Fibroblast of gingiva (primary cell): ENCODE results near the gene MCTP1.
"Not testable (repeated sequence)": the region's sequence is repeated elsewhere in the genome, so short reads cannot be mapped to it uniquely, and the experiment has no call there.

Experiments used
- DNase-seq: peaks from one replicate; pipeline ENCODE4 v3.0.0-alpha.2; 2011; ENCODE audit warnings: low read depth

Gene MCTP1

GRCh38 chr5:95027151-95027721 is 257.7 kb downstream of the MCTP1 start:
- no peak for DNase-seq

GRCh38 chr5:95026718-95027117 is 258.2 kb downstream of the MCTP1 start:
- no peak for DNase-seq

GRCh38 chr5:95022967-95023695 is 261.8 kb downstream of the MCTP1 start:
- no peak for DNase-seq

GRCh38 chr5:95020345-95020744 is 264.5 kb downstream of the MCTP1 start:
- no peak for DNase-seq

DNA sequence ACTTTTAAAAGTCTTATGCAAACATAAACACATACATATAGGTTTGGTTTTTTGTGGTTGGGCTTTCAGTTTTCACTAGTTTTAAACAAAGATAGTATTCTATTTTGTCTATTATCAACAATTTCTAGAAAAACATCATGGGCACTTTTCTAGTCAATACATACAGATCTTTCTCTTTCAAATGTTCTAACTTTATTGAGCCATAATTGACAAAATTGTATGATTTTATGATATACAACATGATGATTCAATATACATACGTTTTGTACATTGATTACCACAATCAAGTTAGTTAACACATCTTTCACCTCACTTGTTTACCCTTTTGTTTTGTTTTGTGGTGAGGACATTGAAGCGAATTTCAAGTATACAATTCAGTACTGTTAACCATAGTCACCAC is 265.9 kb downstream of the MCTP1 start:
- no peak for DNase-seq

GRCh38 chr5:95018511-95018910 is 266.4 kb downstream of the MCTP1 start:
- no peak for DNase-seq

- DNase-seq = no peak
These were observed 275.1 kb downstream of the MCTP1 start for GRCh38 chr5:95009812-95010211.

DNA sequence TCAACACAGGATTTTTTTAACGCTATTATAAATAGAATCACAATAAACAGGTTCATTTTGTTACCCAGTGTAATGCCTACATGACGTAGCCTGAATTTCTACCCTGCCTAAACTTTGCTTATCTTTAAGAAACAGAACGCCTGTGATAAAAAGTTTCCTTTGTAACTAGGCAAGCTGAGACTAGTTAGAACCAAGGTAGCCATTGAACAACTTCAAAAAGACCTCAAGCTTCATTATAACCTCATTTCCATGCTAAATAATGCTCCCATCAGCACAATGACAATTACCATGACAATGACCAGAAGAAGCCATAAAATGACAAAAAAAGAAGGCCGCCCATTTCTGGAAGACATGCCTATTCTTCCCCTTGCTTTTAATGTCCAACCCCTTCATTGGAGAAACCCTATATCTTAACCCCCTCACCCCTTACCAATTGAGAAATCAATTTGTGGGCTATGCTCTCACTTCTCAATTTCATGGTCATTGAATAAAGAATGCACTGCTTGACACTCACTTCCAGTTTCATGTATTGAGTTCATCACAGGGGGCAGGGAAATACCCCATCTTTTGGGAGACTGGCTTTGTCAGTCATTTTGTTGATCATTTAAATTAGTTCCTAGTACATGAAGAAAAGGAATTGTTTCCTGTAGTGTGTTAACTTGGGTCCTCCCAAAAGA is 276.8 kb downstream of the MCTP1 start:
- DNase-seq = no peak

DNA sequence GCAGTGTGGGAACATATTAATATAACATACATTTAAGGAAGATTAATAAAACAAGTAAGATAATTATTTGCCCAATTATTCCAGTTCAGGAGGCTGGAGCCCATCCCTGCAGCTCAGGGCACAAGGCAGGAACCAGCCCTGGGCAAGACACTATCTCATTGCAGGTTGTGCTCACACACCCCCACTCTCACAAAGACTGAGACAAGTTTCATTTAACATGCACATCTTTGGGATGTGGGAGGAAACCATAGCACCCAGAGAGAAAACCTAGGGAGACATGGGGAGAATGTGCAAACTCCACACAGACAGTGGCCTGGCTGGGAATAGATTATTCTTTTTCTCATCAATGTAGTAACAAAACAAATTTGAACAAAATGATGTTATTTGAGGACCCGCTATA is 279.1 kb downstream of the MCTP1 start:
- DNase-seq = no peak

- DNase-seq = no peak
These were observed 286.2 kb downstream of the MCTP1 start for GRCh38 chr5:94998670-94999069.

DNA sequence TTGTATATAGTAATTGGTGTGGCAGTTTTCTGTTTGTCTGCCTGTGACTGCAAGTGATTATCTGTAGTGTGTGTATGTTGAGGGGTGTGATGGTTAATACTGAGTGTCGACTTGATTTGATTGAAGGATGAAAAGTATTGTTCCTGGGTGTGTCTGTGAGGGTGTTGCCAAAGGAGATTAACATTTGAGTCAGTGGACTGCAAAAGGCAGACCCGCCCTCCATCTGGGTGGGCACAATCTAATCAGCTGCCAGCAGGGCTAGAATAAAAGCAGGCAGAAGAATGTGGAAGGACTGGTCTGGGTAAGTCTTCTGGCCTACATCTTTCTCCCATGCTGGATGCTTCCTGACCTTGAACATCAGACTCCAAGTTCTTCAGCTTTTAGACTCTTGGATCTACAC is 290.4 kb downstream of the MCTP1 start:
- DNase-seq = not testable (repeated sequence)

- no peak for DNase-seq
These were observed 291.4 kb downstream of the MCTP1 start for GRCh38 chr5:94993491-94993890.

GRCh38 chr5:94992325-94992724 is 292.6 kb downstream of the MCTP1 start:
- no peak for DNase-seq

DNA sequence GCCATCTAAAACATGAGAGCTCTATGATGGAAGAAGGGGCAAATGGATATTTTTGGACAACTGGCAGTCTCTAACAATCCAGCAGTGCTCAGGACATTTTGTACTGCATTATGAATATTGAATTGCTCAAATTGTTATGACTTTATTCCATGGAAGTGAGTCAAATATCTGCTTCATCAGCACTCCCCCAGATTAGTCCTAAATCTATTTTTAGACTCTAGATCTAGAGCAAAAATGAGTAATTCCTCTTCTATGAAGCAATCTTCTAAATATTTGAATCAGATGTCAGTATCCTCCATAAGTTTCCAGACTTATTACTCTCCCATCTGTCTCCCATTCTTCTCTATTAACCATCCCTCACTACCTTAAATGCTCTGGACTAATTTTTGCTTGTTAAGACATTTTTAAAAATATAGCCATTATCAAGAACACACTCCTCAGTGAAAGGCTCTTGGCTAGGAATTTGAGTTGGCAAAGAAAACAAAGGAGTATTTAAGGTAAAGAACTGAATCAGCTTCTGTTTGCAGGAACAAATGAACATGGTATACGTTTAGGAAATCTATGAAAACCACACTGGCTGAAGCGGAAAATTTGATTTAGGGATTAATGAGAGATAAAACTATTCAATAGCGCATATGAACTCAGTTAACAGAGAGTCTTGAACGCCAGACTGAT is 300.9 kb downstream of the MCTP1 start:
- DNase-seq = peak; percentile 75

- DNase-seq = no peak
These were observed 307.5 kb downstream of the MCTP1 start for GRCh38 chr5:94977437-94977836.

- DNase-seq = no peak
These were observed 308.0 kb downstream of the MCTP1 start for GRCh38 chr5:94976853-94977252.

DNA sequence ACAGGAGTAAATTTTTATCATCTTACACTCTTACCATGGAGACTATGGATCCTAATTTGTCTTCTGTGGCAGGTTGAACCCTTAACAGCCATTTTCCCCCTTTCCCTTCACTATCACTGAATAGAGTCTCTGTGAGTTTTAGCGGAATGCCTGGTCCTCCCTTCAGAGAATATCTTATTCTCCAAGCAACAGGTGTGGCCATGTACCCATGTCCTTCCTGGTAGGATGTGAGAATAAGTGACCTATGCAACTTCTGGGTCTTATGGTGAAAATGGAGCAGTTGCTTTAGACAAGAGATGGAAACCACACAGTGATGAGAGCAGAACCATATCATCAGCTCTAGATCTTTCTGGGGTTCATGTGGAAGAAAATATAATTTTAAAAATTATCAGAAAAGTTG is 312.6 kb downstream of the MCTP1 start:
- DNase-seq = no peak

- DNase-seq = peak; percentile 15
These were observed 315.7 kb downstream of the MCTP1 start for GRCh38 chr5:94969174-94969573.

- DNase-seq = peak; percentile 48
These were observed 316.3 kb downstream of the MCTP1 start for GRCh38 chr5:94968507-94969095.

DNA sequence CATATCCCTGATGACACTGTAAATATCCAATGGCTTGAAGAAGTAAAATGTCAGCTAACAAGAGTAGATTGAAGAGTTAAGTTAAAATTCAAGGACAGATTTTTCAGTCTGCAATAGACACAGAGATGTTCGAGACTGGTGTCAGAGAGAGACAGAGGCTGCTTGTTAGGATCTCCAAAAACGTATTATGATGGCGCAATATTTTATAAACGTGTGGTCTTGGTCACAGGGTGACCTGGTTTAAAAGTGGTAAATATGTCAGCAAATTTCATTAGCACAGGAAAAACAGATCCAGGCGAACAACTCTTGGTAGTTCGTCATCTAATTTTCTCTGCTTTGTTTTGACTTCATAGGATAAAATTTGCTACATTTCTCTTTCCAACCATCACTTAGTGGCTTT is 317.4 kb downstream of the MCTP1 start:
- no peak for DNase-seq

DNA sequence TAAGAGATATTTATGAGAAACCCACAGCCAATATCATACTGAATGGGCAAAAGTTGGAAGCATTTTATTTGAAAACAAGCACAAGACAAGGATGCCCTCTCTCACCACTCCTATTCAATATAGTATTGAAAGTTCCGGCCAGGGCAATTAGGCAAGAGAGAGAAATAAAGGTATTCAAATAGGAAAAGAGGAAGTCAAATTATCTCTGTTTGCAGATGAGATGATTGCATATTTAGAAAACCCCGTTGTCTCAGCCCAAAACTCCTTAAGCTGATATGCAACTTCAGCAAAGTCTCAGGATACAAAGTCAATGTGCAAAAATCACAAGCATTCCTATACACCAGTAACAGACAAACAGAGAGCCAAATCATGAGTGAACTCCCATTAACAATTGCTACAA is 325.6 kb downstream of the MCTP1 start:
- DNase-seq = not testable (repeated sequence)

DNA sequence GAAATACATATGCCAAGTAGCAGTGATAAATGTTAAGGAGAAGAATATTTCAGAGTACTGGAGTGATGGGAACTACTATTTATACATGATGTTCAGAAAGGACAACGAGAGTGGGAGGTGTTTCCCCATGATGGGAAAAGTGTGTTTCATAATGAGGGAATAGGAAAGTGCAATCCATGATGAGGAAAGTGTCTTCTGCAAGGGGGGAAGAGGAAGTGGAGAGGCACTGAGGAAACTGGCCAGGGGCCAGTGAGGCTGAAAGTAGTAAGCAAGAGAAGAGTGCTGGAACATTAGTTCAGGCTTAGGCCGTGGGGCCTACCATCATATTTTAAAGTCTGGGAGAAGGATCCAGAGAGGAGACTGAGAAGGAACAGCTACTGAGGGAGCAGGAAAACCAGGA is 339.2 kb downstream of the MCTP1 start:
- no peak for DNase-seq

DNA sequence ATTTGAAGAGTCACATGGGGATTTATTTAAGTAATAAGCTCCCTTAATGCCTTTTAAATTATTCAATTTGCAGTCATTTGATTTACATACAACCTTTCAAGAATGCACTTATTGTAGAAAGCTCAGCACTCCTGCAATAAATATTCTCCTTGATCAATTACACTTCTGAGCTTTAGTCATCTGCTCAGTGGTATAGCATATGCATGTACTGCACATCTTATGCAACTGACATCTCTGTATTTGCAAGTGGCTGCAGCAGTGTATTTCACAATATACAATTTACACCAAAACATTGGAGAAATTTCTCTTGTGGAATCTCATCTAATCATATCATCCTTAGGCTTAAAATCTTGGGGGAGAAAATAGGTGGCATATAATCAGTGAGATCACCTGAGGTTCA is 340.7 kb downstream of the MCTP1 start:
- DNase-seq = no peak
